ENCODE measurements around the gene ANK3. TPM values are rescaled to one million over a fixed set of nuclear protein-coding genes. Genes with fewer than 3 reads are reported as not detected.

Gene ANK3
- polyA plus RNA-seq, 1 donor from 2014 or later, result 114 TPM

- Histone ChIP-seq H4K20me1 (ENCODE audit: insufficient read depth) (no peaks in the 10 kb centered on the region), H3K9me3 (ENCODE audit: low read length) (no peaks in the 10 kb centered on the region), H3K27ac (ENCODE audit: low read length) (no peak overlapping the region), H3K9me2 (ENCODE audit: insufficient read depth, low read length) (no peaks in the 10 kb centered on the region), H2AFZ (ENCODE audit: low read depth, low read length) (no peak overlapping the region), H3F3A (ENCODE audit: insufficient read depth, low read length, poor library complexity, severe bottlenecking) (no peaks in the 10 kb centered on the region), H3K9ac (ENCODE audit: low read length) (no peak overlapping the region), H3K4me2 (ENCODE audit: low read length) (no peak overlapping the region), H3K4me3 (ENCODE audit: low read length) (no peak overlapping the region), H3K79me2 (replicated peaks; ENCODE audit: insufficient read depth, low read length) (no peaks in the 10 kb centered on the region), H3K27me3 (ENCODE audit: insufficient read depth, low read depth, low read length) (no peaks in the 10 kb centered on the region), H3K36me3 (ENCODE audit: insufficient read depth, low read length) (peaks cover 34% of the 10 kb centered on the region)
- no peak for TF ChIP-seq EP300 (conservative IDR thresholded peaks at IDR 0.05; ENCODE audit: poor library complexity, severe bottlenecking)
- no peak for TF ChIP-seq MXI1 (conservative IDR thresholded peaks at IDR 0.05; ENCODE audit: poor library complexity, severe bottlenecking)
- TF ChIP-seq EZH2 (IDR thresholded peaks at IDR 0.05; ENCODE audit: borderline replicate concordance, insufficient read depth, low read length, poor library complexity, severe bottlenecking), result no peak
- no peak for TF ChIP-seq REST (IDR thresholded peaks at IDR 0.05; ENCODE audit: borderline replicate concordance)
- TF ChIP-seq TAF1 (IDR thresholded peaks at IDR 0.05; ENCODE audit: low read depth), result no peak
- no peak for TF ChIP-seq POLR2AphosphoS5 (IDR thresholded peaks at IDR 0.05)
- no peak for TF ChIP-seq SMC3 (conservative IDR thresholded peaks at IDR 0.05; ENCODE audit: poor library complexity)
- TF ChIP-seq RAD21 (conservative IDR thresholded peaks at IDR 0.05), result no peak
- no peak for TF ChIP-seq CTCF (IDR thresholded peaks at IDR 0.05; ENCODE audit: poor library complexity, severe bottlenecking)
Measured at GRCh38 chr10:60262647-60263126, 127.0 kb downstream of the ANK3 start.

GRCh38 chr10:60260321-60260720 lies 129.4 kb downstream of the ANK3 start:
- Histone ChIP-seq H3K4me3 (ENCODE audit: low read length) (no peak overlapping the region), H3F3A (ENCODE audit: insufficient read depth, low read length, poor library complexity, severe bottlenecking) (peaks cover 4% of the 10 kb centered on the region), H3K9me2 (ENCODE audit: insufficient read depth, low read length) (no peaks in the 10 kb centered on the region), H4K20me1 (ENCODE audit: insufficient read depth) (no peaks in the 10 kb centered on the region), H3K9me3 (ENCODE audit: low read length) (no peaks in the 10 kb centered on the region), H2AFZ (ENCODE audit: low read depth, low read length) (no peak overlapping the region), H3K4me2 (ENCODE audit: low read length) (no peak overlapping the region), H3K36me3 (ENCODE audit: insufficient read depth, low read length) (peaks cover 34% of the 10 kb centered on the region), H3K27me3 (ENCODE audit: insufficient read depth, low read depth, low read length) (no peaks in the 10 kb centered on the region), H3K79me2 (replicated peaks; ENCODE audit: insufficient read depth, low read length) (no peaks in the 10 kb centered on the region), H3K27ac (ENCODE audit: low read length) (no peak overlapping the region), H3K9ac (ENCODE audit: low read length) (no peak overlapping the region)
- TF ChIP-seq TAF1 (IDR thresholded peaks at IDR 0.05; ENCODE audit: low read depth) (no peak), POLR2AphosphoS5 (IDR thresholded peaks at IDR 0.05) (no peak), RAD21 (conservative IDR thresholded peaks at IDR 0.05) (no peak), EP300 (conservative IDR thresholded peaks at IDR 0.05; ENCODE audit: poor library complexity, severe bottlenecking) (no peak), CTCF (IDR thresholded peaks at IDR 0.05; ENCODE audit: poor library complexity, severe bottlenecking) (no peak), REST (IDR thresholded peaks at IDR 0.05; ENCODE audit: borderline replicate concordance) (no peak), EZH2 (IDR thresholded peaks at IDR 0.05; ENCODE audit: borderline replicate concordance, insufficient read depth, low read length, poor library complexity, severe bottlenecking) (no peak), MXI1 (conservative IDR thresholded peaks at IDR 0.05; ENCODE audit: poor library complexity, severe bottlenecking) (no peak), SMC3 (conservative IDR thresholded peaks at IDR 0.05; ENCODE audit: poor library complexity) (no peak)
